ENCODE data around the gene PCDHGC3.

- TF ChIP-seq CREB1 (CRISPR knock-in tag; IDR thresholded peaks at IDR 0.05) (no peak), ATF2 (CRISPR knock-in tag; IDR thresholded peaks at IDR 0.05; ENCODE audit: borderline replicate concordance, low read depth) (no peak), JUN (CRISPR knock-in tag; IDR thresholded peaks at IDR 0.05) (no peak), CTCF (IDR thresholded peaks at IDR 0.05) (no peak), ZNF396 (CRISPR knock-in tag; IDR thresholded peaks at IDR 0.05; ENCODE audit: borderline replicate concordance) (no peak)
These were observed 46.5 kb downstream of the PCDHGC3 start for GRCh38 chr5:141522301-141522700.

Data from WTC11 (cell line).